ENCODE measurements around the gene B4GALT5.

The B4GALT5 gene

DNA sequence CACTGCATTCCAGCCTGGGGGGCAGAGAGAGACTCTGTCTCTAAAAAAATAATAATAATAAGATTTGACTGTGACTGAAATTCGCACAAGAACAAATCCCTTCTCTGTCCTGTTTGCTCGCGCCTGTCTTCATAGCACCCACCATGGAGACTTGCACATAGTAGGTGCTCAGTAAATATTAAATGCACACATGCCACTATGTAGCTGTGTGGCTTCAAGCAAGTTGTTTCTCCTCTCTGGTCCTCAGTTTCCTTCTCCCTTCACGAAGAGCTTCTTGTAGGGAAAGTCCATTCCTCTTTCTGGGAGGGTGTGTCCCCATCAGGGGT is 130.4 kb downstream of the B4GALT5 start:
- DNase-seq (ENCODE audit: extremely low read depth, low read depth) = no peak
- TF ChIP-seq CTCF (IDR thresholded peaks at IDR 0.05; ENCODE audit: low read depth, low read length, missing control alignments) = no peak

More for the DNA sequence above, 130.4 kb downstream of the B4GALT5 start:
- no peak overlapping the region for H3K4me3 ChIP-seq (replicated peaks; ENCODE audit: low read depth, low read length)
